GM18873 (cell line): ENCODE results near the gene SLC30A9.
A peak's percentile ranks its signal among the peaks of the same experiment; 100 is the strongest.

Source experiments
- ATAC-seq: cut with Tn5 transposase; IDR thresholded peaks from one replicate; pipeline ENCODE4 v1.9.1; 2021; ENCODE audit warnings: mild to moderate bottlenecking, moderate library complexity, moderate number of reproducible peaks; ENCODE audit not compliant: unreplicated experiment, low FRiP score

SLC30A9 gene

GRCh38 chr4:41990365-41991111 lies at the start of gene SLC30A9:
SLC30A9 (plus strand) TSS chr4:41990530; CDS start chr4:41990652, 122 bp downstream.
- peak; percentile 99 for ATAC-seq

- no peak for ATAC-seq
These were observed 49.5 kb upstream of the SLC30A9 start for GRCh38 chr4:41940834-41941233.

DNA sequence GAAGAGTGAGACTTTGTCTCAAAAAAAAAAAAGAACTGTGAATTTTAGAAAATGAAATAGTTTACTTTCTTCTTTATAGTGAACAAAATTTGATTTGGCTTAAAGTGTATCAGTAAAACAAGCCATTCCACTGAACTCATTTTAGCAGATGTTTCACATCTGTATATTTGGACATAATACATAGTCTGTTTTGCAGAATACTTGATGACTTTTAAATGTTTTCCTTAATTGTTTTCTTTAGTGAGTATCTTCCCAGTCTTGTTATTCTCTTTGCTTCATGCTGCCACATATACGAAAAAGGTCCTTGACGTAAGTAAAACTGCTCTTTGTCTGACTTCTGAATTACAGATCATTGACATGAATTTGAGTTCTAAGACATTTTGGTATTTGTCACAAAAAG lies 46.8 kb upstream of the SLC30A9 start:
- no peak for ATAC-seq

- ATAC-seq: no peak
These were observed 46.2 kb upstream of the SLC30A9 start for GRCh38 chr4:41944089-41944488.

DNA sequence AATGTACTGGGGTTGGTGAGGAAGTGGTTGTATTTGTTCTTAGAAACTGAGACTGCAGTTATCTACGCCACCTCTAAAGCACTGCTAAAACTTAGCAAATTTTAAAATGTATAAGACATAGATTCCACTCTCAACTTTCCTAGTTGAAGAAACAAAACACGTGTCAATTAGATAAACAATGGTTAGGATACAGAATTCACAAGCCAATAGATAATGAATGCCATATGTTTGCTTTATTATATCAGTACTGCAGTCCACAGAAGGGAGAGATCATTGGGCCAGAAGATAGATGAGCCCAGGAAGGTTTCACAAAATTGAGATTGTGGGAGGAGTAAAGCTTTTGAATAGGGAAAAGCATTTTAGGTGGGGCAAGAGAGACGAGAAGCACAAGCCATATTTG lies 40.8 kb upstream of the SLC30A9 start:
- no peak for ATAC-seq

DNA sequence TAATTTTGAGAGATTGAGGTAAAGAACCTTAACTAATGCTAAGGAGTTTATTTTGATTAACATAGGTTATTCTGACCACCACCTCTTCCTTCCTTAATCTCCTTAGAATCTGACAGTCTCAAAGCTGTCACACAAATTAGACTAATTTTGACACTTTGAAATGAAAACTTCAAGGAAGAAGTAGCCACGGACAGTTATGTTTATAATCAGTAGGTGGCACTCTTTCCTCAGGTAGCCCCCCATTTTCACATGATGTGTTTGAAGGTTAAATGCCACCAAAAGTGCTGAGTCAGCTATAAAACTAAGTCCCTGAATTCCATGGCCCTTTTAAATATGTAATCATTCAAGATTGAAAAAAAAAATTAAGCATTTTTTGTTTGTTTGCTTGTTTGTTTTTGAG lies 32.7 kb upstream of the SLC30A9 start:
- ATAC-seq: no peak

GRCh38 chr4:41963105-41963504 lies 27.2 kb upstream of the SLC30A9 start:
- no peak for ATAC-seq

GRCh38 chr4:41964401-41964800 lies 25.9 kb upstream of the SLC30A9 start:
- no peak for ATAC-seq

DNA sequence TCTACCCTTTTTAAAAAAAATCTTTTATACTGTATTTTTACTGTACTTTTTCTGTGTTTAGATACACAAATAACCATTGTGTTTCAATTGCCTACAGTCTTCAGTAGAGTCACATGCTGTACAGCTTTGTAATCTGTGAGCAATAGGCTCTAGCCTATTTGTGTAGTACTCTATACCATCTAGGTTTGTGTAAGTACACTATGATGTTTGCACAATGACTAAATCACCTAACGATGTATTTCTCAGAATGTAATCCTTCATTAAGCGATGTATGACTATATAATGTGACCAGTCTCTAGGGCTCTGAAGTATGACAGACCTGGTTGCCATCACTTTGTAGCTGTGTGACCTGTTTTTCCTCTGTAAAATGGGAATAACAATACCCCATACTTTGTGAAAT lies 22.9 kb upstream of the SLC30A9 start:
- no peak for ATAC-seq

DNA sequence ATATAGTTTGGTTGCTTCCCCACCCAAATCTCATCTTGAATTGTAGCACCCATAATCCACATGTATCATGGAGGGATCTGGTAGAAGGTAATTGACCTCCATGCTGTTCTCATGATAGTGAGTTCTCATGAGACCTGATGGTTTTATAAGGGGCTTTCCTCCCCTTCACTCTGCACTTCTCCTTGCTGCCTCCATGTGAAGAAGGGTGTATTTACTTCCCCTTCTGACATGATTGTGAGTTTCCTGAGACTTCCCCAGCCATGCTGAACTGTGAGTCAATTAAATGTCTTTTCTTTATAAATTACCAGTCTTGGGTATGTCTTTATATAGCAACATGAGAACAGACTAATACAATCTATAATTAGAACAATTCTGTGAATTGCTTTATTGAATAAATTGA lies 20.7 kb upstream of the SLC30A9 start:
- no peak for ATAC-seq

- no peak for ATAC-seq
These were observed 15.0 kb upstream of the SLC30A9 start for GRCh38 chr4:41975341-41975740.

DNA sequence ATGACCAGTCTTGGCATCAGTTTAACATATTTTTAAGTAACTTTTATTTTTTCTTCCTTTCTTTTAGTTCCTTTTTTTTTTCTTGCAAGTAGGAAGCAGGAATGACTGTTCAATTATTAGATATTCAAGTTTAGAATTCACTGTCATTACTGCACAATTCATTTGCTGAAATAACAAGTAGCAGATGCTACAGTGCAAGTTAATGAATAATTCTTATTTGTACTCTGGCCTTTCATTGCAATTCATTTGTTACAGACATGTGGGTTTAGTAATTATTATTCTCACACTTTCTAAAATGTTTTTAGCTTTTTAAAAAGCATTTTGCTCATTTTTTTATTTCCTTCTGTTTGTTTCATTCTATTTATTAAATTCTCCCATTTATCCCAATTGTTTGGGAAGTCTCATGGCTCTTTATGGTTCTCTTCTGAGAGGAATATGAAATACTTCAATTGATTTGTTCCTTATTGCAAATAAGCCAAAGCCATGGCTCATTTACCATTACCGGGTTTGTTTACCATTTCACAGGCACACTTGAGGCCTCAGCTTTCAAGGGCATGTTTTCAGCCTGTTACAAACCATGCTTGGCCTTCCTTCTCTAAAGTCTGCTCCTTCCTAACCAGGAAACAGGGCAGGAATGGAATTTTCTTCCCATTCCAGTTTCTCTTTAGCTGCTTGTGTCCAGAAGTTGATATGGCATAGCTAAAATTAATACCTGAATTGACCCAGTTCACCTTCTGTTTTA lies 13.4 kb upstream of the SLC30A9 start:
- no peak for ATAC-seq

- ATAC-seq: no peak
These were observed 12.6 kb upstream of the SLC30A9 start for GRCh38 chr4:41977709-41978108.

GRCh38 chr4:41981456-41981855 lies 8.9 kb upstream of the SLC30A9 start, which contains the start of gene DCAF4L1:
DCAF4L1 (plus strand) TSS chr4:41981756; CDS start chr4:41981793, 37 bp downstream.
- ATAC-seq: no peak

GRCh38 chr4:41982716-41983115 lies 7.6 kb upstream of the SLC30A9 start:
- no peak for ATAC-seq

DNA sequence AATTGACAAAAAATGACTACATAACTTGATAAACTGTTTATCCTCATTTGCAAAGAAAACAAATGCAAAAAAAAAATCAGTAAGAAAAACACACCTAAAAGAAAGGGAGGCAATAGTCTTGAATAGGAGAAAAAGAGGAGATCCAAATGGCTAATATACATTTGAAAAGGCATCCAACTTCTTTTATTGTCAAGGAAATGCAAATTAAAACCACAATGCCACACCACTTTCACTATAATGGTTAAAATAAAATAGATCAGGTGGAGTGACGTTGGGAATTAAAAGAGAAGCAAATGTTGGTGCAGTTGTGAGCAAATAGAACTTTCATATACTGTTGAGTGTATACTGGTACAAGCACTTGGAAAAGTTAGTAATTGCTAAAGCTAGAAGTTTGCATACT lies 5.2 kb upstream of the SLC30A9 start:
- ATAC-seq: no peak

GRCh38 chr4:41989994-41990364 lies 351 bp upstream of the SLC30A9 start:
- ATAC-seq: peak; percentile 5

DNA sequence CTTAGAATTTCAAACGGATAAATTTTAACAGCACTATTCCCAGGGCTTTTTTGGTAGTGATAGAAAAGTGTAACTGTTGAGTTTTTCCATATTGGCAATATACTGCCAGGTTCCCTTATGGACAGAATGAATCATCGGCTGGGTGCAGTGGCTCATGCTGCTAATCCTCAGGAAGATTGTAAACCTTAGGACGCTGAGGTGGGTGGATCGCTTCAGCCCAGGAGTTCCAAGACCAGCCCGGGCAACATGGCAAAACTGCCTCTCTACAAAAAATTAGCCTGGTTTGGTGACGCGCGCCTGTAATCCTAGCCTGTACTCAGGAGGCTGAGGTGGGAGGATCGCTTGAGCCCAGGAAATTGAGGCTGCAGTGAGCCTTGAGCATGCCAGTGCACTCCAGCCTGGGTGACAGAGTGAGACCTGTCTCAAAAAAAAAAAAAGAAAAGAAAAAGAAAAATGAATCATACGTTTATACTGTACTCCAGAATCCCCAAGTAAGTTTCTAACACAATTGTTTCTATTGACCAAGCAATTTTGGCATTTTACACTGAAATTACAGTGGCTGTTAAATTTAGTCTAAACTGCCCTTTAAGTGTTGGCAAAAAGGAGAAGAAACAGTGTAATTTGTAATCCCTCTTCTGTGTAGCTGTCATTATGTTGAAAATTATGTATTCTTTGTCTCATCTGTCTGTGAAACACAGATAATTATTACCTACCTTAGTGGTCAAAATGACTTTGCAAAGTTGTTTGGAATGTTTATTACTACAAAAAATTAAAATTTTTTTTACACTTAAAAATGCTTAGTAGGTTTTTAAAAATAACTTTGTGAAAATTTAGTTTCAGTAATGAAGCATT lies 1.8 kb downstream of the SLC30A9 start:
- ATAC-seq: no peak

- no peak for ATAC-seq
These were observed 2.9 kb downstream of the SLC30A9 start for GRCh38 chr4:41992967-41993857.

DNA sequence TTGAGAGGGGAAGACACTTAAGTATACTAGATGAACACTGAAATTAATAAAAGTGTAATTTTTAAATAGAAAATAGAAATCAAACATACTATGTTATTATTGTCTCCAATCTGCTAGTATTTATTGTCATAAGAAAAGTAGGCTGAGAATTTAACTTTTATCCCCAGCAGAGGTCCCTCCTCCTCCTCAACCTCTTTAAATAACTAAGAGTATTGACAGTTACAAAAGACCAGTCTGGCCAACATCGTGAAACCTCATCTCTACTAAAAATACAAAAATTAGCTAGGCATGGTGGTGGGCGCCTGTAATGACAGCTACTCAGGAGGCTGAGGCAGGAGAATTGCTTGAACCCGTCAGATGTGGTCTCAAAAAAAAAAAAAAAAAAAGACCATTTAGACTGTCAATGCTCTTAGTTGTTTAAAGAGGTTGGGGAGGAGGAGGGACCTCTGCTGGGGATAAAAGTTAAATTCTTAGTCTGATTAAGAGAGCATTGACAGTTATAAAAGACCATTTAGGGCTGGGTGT lies 4.2 kb downstream of the SLC30A9 start:
- ATAC-seq: no peak
